Activated CD4-positive, alpha-beta T cell treated with anti-CD3 and anti-CD28 coated beads, Interleukin-2, amount 50 U/mL, for 48 hours (primary cell): ENCODE measurements around the gene PSMB5.
A peak's percentile ranks its signal among the peaks of the same experiment; 100 is the strongest.

Experiments
- DNase-seq, 2 experiments: peaks; one replicate each; pipeline ENCODE4 v3.0.0-alpha.2; 2020

The PSMB5 gene

DNA sequence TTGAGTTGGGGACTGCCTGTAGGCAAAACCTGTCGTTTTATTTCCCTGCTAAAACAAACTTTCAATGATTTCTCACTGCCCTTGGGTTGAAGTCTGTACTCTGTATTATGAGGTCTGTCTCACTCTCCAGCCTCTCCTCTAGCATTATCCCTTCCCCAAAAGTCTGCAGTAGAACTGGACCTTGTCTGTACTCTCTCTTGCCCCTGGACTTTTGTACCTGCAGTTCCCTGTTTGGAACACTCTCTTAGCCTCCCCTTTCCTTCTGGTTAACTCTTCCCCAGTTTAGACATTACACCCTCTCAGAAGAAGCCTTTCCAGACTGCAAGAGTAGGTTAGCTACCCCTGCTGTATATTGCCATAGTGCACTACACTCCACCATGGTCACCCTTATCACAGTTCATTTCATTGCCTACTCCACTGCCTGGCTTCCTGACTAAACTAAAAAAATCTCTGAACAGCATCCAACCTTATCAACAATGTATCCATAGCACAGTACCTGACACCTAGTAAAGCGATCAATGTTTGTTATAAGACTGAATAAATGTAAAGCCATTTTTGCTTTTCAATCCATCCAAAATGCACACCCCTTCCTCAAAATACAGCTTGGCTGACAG is 48.7 kb downstream of the PSMB5 start:
- DNase-seq, result no peak

DNA sequence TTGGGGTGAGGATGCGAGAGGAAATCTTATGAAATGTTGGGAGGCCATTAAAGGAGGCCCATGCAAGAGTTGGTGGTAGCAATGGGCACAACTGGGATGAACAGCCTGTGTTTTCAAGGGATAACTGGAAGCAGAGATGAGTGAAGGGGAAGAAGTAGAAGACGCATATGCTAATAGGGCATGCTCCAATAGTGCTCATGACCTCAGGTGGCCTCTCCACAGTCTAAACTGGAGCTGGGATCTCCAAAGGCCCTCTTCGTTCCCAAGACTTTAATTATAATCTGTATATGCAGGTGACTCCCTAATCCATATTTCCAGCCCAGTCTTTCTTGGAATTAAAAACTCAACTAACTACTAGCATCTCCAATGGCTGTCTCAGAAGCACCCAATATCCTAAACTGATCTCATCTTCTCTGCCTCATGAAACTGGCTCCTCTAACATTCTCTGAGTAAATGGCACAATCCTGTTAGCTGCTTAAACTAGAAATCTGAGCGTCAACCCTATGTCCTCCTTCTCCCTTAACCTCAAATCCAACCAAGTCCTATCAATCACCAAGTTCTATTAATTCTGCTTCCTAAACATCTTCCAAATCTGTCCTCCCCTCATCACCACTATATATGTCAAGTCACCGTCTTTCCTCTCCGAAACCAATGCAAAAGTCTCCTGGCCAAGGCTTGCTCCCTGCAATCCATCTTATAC is 49.6 kb downstream of the PSMB5 start:
- no peak for DNase-seq

DNA sequence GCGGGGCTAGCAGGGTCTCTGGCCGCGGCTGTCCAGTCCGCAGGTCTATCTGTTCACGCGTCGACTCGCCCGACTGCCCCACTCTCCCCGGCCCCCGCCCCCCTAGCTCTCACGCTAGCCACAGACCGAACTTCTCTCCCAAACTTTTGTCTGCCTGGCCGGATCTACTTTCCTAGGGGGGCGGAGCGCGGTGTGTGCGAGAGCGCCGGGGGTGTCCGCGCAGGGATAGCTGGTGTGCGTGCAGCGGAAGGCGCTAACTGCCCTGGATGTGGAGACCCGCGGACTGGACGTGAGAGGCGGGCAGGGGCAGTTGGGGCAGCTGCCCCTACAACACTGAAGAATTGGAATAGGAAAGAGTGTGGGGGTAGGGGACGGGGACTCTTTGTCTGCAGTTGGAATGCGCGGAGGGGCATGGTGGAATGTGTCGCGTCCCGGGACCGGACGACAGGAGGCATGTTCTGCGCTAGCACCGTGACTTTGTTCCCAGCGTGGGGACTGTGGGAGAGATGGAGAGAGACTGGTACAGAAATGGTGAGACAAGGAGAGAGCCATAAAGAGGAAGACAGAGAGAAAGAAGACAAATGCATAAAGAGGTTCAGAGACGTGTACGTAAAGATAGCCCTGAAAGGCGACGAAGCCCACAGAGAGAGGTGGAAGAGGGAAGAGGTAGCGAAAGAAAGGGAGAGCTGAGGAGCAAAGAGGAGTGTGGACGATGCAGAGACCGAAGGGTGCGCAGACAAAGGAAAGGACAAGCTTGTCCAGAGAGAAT is 52.0 kb downstream of the PSMB5 start, which contains the start of gene AJUBA:
AJUBA (minus strand) TSS at position 75 of the 769 bp plus-strand sequence. CDS start 285 bp downstream, outside the sequence.
- peak; percentile 82 to 86 for DNase-seq

DNA sequence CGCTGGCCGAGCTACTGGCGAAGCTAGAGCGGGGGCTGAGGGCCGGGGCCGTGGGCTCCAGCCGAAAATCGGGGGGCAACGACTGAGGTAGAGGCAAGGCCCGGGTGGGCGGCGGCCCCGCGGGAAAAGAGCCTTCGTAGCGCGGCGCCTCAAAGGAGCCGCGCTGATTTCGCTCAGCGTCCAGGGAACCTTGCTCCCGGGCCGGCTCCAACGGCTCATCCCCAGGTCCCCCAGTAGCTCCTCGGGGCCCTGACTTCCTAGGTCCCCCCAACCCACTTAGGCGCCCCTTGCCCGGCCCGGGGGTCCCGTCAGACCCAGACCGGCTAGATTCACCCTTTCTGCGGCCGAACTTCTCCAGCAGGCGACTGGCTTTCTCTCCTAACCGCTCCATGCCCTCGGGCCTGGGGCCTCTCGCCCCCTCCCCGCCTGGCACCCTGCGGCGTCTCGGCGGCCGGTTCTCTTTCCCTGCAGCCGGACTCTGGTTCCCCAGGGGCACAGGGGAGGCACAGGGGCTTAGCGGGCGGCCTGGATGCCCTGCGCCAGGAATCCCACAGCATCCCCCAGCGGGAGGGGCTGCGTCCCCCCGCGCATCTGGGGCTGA is 52.7 kb downstream of the PSMB5 start:
- peak in 1 of 2 experiments; percentile 25 for DNase-seq

DNA sequence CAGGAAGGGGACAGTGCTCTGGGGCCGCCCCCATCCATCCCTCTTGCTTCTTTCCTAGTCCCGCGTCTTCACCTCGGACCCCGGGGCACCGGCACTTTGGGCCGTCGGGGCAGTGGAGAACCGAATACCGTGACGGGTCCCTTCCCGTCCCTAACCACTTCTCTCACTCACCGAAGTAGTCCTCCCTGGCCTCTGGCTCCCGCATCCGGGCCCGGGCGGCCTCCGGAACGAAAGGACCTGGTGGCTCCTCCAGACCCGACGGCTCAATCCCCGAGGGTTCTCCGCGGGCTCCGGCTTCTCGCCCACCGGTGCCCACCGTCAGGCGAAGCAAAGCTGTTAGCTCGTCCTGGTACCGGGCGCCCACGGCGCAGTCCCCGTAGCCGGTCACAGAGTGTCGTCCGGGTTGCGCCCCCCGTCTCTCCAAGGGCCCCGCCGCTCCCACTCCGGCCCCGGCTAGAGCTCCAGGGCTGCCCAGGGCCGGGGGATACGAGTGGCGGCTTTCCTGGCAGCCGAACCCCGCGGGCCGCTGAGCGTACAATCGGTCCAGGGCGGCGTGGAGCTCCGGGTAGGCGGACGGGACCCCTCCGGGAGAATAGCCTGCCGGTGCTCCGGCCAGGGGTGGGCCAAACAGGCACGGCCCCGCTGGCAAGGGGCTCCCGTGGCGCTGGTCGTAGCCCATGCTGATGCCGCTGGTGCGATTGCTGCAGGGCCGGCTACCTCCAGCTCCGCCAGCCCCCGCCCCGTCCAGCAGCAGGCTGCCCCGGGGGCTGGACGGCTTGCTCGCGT is 53.4 kb downstream of the PSMB5 start:
- DNase-seq, result peak; percentile 19 to 25

DNA sequence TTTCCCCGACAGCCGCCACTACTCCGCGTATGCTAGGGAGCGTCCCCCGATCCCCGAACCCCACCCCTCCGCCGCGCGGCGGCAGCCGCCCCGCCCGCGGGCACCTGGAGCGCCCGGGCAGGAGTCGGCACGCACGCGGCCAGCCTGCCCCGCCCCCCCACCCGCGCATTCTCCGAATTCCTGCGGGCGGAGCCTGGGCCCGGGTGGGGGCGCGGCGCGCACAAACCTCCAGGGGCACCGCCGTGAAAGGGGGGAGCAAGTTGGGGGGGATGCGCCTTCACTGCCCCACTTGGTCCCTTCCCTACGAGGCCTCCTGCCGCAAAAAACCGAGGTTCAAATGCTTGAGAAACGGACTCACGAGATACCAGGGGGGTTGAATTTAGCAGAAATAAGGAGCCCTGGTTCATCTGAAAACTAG is 54.0 kb downstream of the PSMB5 start:
- peak; percentile 27 to 38 for DNase-seq

DNA sequence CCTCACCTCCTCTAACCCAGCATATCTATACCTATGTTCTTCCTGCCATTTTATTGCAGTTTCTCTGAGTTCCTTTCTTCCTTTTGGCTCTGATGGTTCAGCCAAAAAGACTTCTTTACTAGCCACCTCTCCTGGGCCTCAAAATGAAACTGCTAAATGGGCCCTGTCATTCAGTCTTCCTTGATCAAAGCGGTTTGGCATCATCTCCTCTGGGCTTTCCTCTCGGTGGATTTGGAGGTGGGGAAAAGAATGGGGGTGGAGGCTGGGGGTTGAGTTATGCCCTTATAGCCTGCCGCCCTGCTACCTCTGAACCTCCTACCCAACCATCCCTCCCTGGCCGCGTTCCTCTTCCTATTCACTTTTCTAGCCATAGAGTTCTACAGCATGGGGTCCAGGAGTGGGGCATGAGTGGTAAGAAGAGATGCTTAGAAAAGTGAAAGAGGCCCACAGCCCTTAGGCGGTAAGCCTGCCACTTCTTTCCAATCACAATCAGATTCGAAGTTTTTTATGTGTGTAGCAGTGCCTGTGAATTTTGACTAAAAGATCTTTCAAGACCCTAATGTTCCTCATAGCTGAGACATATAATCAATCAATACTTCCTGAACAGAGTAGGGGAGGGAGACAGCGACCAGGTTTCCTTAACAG is 54.8 kb downstream of the PSMB5 start:
- DNase-seq, result no peak

DNA sequence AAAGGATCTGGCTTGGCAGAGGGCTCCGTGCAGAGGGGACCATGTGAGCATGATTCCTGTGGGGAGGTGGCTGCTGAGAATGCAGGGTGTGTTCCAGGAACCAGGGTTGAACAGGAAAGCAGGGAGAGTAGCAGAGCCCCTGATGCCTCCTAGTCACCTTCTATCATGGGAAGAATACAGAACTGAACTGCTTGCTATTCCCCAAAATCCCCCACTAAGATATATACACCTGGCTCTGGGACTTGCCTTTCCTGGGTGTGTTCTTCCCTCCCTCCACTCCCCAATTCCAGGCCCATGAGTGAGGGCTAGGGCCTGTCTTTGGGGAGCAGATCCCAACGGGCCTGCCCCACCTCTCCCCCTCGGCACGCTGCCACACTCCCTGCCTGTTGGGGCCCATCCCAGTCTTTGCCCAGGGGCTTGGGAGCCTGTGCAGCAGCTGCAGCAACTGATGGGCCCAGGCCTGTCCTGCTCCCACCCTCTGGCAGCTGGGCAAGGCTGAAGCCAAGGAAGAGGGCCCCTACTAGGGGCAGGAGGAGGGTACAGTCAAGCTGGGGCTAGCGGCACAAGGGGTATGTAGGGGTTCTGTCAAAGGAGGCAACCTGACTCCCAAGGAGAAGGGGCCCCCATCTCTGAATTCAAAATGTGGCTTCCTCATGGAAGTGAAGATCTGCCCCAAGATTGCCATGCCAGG is 55.6 kb downstream of the PSMB5 start:
- DNase-seq, result no peak

DNA sequence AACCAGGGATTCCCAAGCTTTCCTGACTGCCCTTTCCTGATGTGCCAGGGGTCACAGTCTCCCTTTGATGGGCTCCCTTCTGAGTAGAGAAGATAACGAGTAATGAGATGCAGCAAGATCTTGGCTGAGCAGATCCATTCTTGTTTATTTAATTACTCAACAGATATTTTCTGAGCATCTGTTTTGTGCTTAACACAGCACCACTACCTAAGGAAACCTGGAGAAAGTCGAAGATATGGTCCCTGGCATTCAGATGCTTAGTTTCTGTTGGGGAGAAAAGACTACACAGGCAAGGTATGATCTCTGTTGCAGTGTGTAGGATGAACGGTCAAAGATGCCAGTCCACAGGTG is 56.2 kb downstream of the PSMB5 start:
- no peak for DNase-seq

DNA sequence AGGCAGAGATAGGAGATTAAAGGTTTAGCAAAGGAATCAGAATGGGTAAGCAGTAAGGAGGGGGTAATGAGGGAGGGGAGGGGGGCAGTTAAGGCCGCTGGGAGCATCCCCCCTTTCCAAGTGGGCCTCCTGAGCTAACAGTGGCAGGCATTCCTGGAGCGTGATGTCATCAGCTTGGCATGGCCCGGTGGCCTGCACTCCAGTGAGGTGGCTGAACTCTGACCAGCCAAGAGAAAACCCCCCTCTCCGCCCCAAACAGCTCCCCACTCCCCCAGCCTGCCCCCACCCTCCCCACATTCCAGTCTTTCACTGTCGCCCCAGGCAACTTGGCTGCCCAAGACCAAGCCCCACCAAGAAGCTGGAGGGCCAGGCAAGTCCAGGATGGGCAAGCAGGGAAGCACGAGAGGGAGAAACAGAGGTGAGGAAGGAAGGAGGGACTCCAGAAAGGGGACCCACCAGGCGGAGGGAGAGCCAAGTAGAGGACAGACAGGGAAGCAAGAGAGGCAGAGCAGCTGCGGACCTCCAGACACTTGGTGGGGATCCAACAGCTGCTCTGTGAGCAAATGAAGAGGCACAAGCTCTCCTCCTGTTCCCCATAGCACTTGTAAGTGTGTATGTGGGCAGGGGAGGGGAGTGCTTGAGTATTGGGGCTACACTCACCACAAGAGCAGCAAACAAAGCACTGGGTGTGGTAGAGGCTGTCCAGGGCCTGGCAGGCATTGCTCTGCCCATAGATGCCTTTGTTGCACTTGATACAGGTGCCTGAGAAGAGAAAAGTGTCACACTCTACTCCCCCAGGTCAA is 56.8 kb downstream of the PSMB5 start:
- DNase-seq, result no peak

DNA sequence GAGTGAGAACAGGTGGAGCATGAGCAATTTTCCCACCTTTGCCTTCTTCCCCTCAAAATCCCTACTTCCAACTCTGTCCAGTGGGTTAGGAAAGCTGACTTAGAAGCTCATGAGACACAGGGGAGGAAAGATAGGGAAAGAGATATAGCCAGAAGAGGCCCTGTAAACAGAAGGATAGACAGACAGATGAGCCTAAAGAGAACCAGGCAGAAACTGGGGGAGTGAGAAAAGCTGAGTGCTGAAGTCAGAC is 57.3 kb downstream of the PSMB5 start:
- DNase-seq, result no peak

DNA sequence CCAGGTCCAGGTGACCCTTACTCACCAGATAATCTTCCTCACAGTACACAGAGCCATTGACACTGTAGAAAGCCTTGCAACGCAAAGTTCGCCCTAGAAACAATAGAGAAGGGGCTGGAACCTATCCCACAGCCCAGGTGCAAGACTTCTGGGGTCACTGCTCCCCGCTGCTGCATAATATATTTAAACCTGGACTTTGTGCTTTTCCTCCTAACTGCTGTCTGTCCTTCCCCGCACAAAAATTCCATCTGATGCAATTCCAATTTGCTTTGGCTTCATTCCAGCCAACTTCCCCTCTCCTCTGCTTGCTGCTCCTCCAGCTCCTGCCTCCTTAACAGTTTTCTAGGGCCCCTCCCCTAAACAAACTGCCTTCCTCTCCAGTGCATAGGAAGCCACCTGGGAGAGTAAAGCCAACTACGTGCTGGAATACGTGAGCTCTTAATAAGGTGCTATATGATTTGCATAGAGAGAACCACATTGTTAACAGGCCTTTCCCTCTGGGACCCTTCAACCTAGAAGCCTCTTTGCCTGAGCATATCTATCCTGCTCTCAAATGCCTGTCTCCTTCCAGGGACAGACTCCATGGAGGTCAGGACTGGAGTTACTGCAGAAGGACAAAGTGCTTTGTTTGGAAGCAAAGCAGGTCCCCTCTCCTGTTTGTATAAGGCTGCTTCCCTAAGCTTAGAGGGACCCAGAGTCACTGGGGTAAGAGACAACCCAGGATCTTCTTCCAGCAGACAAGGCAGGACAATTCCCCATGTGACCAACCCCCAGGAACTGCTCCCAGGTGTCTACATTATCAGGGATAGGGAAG is 57.9 kb downstream of the PSMB5 start:
- no peak for DNase-seq
